HPDE6-E6E7 (cell line): Measurements from ENCODE around the gene ABI3BP.
"Not testable (repeated sequence)": the region's sequence is repeated elsewhere in the genome, so short reads cannot be mapped to it uniquely, and the experiment has no call there.

Experiments used
- DNase-seq: peaks from one replicate; pipeline ENCODE4 v3.0.0; 2011; ENCODE audit warnings: missing footprints; ENCODE audit errors: extremely low spot score

Gene ABI3BP

GRCh38 chr3:100981164-100981911 lies 11.9 kb downstream of the ABI3BP start:
- DNase-seq = no peak

GRCh38 chr3:100978011-100978659 lies 15.1 kb downstream of the ABI3BP start:
- no peak for DNase-seq

- DNase-seq = no peak
Observed at GRCh38 chr3:100976611-100977010, 16.6 kb downstream of the ABI3BP start.

- no peak for DNase-seq
Observed at GRCh38 chr3:100975714-100976113, 17.5 kb downstream of the ABI3BP start.

- no peak for DNase-seq
Observed at GRCh38 chr3:100973594-100973993, 19.6 kb downstream of the ABI3BP start.

DNA sequence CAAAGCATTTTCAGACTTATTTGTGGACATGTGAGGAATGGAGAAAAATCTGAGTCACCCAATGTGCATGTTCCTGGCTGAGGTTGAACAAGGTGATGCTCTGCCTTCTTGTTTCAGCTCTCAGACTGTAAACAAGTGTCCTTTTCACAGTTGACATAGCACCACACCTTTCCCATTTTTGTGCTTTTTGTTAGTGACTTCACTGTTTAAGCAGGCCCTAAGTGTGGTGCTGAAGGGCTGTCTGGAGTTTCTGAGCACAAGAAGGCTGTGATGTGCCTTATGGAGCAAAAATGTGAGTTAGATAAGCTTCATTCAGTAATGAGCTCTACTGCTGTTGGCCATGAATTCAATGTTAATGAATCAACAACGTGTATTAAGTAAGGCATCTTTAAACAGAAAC lies 20.4 kb downstream of the ABI3BP start:
- no peak for DNase-seq

DNA sequence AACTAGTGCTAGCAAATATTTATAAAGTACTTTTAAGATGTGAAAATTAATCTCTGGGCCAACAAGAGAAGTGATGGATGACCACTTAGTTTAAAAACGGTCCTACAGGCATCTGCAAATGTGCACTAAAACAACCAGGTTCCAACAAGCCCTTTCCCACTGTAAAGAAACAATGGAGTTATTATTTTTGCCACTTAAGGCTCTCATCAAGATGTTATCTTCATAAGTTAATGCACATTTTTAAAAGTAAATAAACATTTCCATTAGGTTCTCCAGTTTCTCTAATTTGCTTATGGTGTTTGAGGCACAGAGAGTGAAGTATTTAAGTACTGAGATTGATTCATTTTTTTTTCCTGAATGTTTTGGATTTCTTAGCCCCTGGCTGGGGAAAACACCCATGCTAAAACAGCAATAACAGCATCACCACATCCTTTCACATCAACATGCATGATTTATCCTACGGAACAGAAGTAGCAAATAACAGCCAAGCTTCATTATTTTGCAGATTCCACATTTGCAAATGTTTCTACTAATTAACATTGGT lies 20.8 kb downstream of the ABI3BP start:
- no peak for DNase-seq

DNA sequence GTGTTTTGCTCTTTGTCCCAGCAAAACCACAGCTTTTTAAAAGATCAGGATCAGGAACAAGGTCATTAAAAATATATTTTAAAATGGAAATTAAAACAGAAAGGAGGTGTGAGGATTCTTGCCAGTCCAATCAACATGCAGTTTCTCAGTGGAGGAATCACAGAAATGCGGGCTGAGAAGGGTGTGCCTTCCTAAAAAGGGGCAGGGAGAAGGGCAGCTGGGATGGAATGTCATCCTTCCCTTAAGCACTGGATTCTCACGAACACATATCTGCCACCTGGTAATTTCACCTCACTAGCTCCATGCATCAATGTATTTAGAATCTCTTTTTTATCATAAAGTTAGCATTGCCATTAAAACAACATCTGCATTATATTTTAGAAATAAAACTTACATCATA lies 21.4 kb downstream of the ABI3BP start:
- DNase-seq = no peak

- no peak for DNase-seq
Observed at GRCh38 chr3:100970477-100970990, 22.7 kb downstream of the ABI3BP start.

- DNase-seq = no peak
Observed at GRCh38 chr3:100968932-100969906, 24.0 kb downstream of the ABI3BP start.

- no peak for DNase-seq
Observed at GRCh38 chr3:100966807-100967206, 26.4 kb downstream of the ABI3BP start.

DNA sequence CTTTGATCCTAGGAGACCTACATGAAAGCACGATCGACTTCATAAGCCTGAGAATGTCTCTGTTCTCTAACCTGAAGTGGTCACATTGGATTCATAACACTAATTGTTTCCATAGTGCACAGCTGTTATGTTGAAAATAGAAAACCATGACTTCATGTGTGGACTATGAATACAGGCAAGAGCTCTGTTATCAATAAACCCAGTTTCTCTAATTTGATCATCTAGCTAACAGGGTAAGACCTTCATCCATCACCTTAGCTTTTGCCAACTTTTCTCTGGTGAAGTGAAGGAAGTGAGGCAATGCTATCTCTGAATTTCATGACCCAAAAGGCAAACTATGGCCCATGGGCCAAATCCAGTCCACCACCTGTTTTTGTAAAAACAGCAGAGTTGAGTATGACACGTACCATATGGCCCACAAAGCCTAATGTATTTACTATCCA lies 27.2 kb downstream of the ABI3BP start:
- DNase-seq = no peak

- DNase-seq = no peak
Observed at GRCh38 chr3:100963041-100963440, 30.2 kb downstream of the ABI3BP start.

DNA sequence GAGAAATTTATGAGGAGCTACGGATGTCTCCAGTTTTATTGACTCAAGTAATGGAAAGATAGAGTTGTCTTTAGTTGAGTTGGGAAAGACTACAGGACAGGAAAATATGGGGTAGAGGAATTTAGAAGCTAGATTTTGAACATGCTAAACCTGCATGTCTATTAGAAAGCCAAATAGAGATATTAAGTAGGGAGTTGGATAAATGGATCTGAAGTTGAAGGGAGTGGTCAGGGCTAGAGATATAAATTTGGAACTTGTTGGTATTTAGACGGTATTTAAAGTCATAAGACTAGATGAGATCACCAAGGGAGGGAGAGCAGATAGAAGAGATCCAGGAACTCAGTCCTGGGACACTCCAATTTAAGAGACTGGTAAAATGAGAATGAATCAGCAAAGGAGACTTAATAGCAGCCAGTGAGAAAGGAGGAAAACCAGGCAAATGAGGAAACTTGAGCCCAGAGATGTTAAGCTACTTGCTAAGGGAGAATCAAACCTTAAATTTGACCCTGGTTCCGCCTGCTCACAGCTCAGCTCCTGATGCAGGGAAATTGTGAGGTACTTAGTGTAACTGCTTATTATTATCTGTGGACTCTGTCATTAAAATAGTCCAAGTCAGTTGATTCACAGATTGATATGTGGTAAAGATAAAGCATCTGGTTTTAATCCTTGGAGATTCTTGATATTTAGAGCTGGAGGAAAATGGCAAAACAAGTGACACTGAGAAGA lies 35.8 kb downstream of the ABI3BP start:
- DNase-seq = no peak

DNA sequence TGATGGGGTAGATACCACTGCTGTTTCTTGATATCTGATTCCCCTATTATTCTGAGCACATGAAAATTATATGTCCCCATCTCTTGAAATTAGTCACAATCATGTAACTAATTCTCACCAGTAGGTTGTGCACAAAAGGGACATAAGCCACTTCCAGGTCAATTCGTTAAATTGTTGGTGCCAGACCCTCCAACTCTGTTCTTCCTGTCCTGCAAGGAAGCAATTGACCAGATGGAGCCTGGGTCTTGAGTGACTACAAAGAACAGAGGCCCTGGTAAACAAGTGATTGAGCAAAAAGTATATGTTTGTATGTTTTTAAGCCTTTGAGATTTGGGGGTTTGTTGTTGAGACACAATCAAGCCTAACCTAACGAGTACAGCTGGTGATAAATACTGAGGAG lies 36.9 kb downstream of the ABI3BP start:
- no peak for DNase-seq

- DNase-seq = peak; percentile 3
Observed at GRCh38 chr3:100954990-100955389, 38.2 kb downstream of the ABI3BP start.

GRCh38 chr3:100954199-100954935 lies 38.9 kb downstream of the ABI3BP start:
- no peak for DNase-seq

DNA sequence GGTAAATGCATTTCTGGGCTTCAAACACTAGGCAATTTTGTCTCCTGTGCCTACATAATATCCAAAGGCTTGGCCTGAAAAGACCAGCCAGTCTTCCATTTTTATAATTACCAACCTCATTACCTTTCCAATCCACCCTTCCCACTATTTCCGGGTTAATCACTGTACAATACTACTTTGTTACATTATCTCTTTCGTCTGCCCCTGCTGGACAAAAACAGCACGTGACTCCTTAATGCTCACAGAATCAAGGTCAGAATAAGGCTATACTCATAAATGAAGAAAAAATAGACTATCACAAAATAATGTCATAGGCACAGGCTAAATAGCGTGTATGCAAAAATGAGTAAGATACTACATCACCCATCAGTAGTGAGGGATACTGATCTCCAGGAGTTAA lies 40.1 kb downstream of the ABI3BP start:
- no peak for DNase-seq

GRCh38 chr3:100947119-100947518 lies 46.1 kb downstream of the ABI3BP start:
- no peak for DNase-seq

- not testable (repeated sequence) for DNase-seq
Observed at GRCh38 chr3:100946096-100946495, 47.1 kb downstream of the ABI3BP start.
